Testis (tissue), 3 donors: ENCODE measurements around the gene TMUB1. TPM values are rescaled to one million over a fixed set of nuclear protein-coding genes. Genes with fewer than 3 reads are reported as not detected.

Experiments
- DNase-seq: peaks from one replicate; pipeline ENCODE4 v3.0.0-alpha.2; 2019
- H3K27ac ChIP-seq, 2 donors: fragments of 200-600 bp; sonication (generic); one replicate each; pipeline ENCODE4 v1.5.1; 2019
- H3K27me3 ChIP-seq: fragments of 200-600 bp; sonication (generic); one replicate; pipeline ENCODE4 v1.5.1; 2019
- H3K36me3 ChIP-seq: fragments of 200-600 bp; sonication (generic); one replicate; pipeline ENCODE4 v1.5.1; 2017; ENCODE audit warnings: low read depth; ENCODE audit errors: missing control alignments
- H3K4me1 ChIP-seq: fragments of 200-600 bp; sonication (generic); one replicate; pipeline ENCODE4 v1.5.1; 2019
- H3K4me3 ChIP-seq, 2 donors: fragments of 200-600 bp; sonication (generic); one replicate each; pipeline ENCODE4 v1.5.1; 2017 to 2019
- H3K9me3 ChIP-seq: fragments of 200-600 bp; sonication (generic); one replicate; pipeline ENCODE4 v1.5.1; 2017
- CTCF ChIP-seq, 3 experiments: fragments of 450-650 bp in 2 of 3; fragments of 200-600 bp in 1 of 3; sonication (generic) in 1 of 3; IDR thresholded peaks; one replicate each; pipeline ENCODE4 v1.5.1; 2016 to 2019; ENCODE audit warnings: antibody characterized with exemption in 3 of 3, mild to moderate bottlenecking in 2 of 3, moderate library complexity in 1 of 3
- POLR2A ChIP-seq: fragments of 450-650 bp; IDR thresholded peaks from one replicate; pipeline ENCODE4 v1.6.1; 2017; ENCODE audit warnings: antibody characterized with exemption, mild to moderate bottlenecking, moderate library complexity
- WGBS, 2 donors: methylation state at CpG; one replicate each; pipeline ENCODE4 v1.1.5; 2018; 5-methylcytosine and 5-hydroxymethylcytosine counted together
- intact Hi-C: fragments of 100-400 bp; cut with DNase I; formaldehyde crosslinking; loops from one replicate; pipeline ENCODE4 v1.15.1; 2023; ENCODE audit warnings: low total_unique reads
- polyA plus RNA-seq: library from polyadenylated mRNA; stranded (reverse); fragments of 350-450 nt; fragmentation: Illumina TruSeq; extraction: RNeasy Lipid Tissue Mini Kit (QIAGEN cat#74804); gene quantifications from one replicate; pipeline ENCODE4 v1.2.3, GENCODE V29; 2014; ENCODE audit warnings: low read depth, low replicate concordance; ENCODE audit not compliant: insufficient read depth
- total RNA-seq, 2 donors: library from RNA; depleted of rRNA; stranded (reverse); fragments of >200 nt; gene quantifications; one replicate each; pipeline ENCODE4 v1.2.3, GENCODE V29; 2016

TMUB1 gene
- total and polyA plus RNA-seq, 3 donors from 2014 or later = 30.8 to 68.7 (median 63.2) TPM

- Histone ChIP-seq H3K4me3 (no peak overlapping the region), H3K27me3 (no peaks in the 10 kb centered on the region), H3K36me3 (no peaks in the 10 kb centered on the region), H3K9me3 (no peaks in the 10 kb centered on the region), H3K4me1 (no peaks in the 10 kb centered on the region), H3K27ac (no peak overlapping the region)
- TF ChIP-seq CTCF (IDR thresholded peaks at IDR 0.05) = no peak
- WGBS, 2 donors = 92 to 93% methylated on average over 20 to 39 of the region's 39 CpGs
- DNase-seq = no peak
- intact Hi-C loops = no loop called here
Observed at GRCh38 chr7:151071032-151071866, 12.0 kb downstream of the TMUB1 start.

GRCh38 chr7:151070574-151070960, 12.7 kb downstream of the TMUB1 start:
- Histone ChIP-seq H3K4me1 (no peaks in the 10 kb centered on the region), H3K27me3 (no peaks in the 10 kb centered on the region), H3K4me3 (no peak overlapping the region), H3K9me3 (no peaks in the 10 kb centered on the region), H3K36me3 (no peaks in the 10 kb centered on the region), H3K27ac (no peak overlapping the region)
- WGBS, 2 donors = 91 to 94% methylated on average over 10 to 15 of the region's 15 CpGs
- DNase-seq = no peak
- intact Hi-C loops = no loop called here
- TF ChIP-seq CTCF (IDR thresholded peaks at IDR 0.05) (no peak), POLR2A (no peak)

- H3K4me1 ChIP-seq = no peaks in the 10 kb centered on the region
- TF ChIP-seq CTCF (IDR thresholded peaks at IDR 0.05) (no peak), POLR2A (no peak)
- no peaks in the 10 kb centered on the region for H3K27me3 ChIP-seq
- intact Hi-C loops = no loop called here
- no peaks in the 10 kb centered on the region for H3K9me3 ChIP-seq
- no peak overlapping the region for H3K4me3 ChIP-seq
- no peak overlapping the region for H3K27ac ChIP-seq
- WGBS, 2 donors = 88% methylated on average over 9 to 17 of the region's 17 CpGs
- no peak for DNase-seq
- H3K36me3 ChIP-seq = no peaks in the 10 kb centered on the region
Observed at GRCh38 chr7:151069841-151070573, 13.3 kb downstream of the TMUB1 start.

GRCh38 chr7:151068069-151068773, 15.1 kb downstream of the TMUB1 start:
- H3K4me1 ChIP-seq = peaks cover 4% of the 10 kb centered on the region
- intact Hi-C loops = no loop called here
- WGBS, 2 donors = 86 to 89% methylated on average over 12 of the region's 12 CpGs
- H3K27ac ChIP-seq = no peak overlapping the region
- no peak for DNase-seq
- H3K27me3 ChIP-seq = no peaks in the 10 kb centered on the region
- H3K9me3 ChIP-seq = no peaks in the 10 kb centered on the region
- no peak overlapping the region for H3K4me3 ChIP-seq
- TF ChIP-seq CTCF (IDR thresholded peaks at IDR 0.05) (no peak), POLR2A (no peak)
- no peaks in the 10 kb centered on the region for H3K36me3 ChIP-seq
